ENCODE measurements around the gene SCUBE2. TPM values are rescaled to one million over a fixed set of nuclear protein-coding genes. Genes with fewer than 3 reads are reported as not detected.
A peak's percentile ranks its signal among the peaks of the same experiment; 100 is the strongest.

The SCUBE2 gene
- total RNA-seq, 1 donor from 2014 or later, result 0.73 TPM

DNA sequence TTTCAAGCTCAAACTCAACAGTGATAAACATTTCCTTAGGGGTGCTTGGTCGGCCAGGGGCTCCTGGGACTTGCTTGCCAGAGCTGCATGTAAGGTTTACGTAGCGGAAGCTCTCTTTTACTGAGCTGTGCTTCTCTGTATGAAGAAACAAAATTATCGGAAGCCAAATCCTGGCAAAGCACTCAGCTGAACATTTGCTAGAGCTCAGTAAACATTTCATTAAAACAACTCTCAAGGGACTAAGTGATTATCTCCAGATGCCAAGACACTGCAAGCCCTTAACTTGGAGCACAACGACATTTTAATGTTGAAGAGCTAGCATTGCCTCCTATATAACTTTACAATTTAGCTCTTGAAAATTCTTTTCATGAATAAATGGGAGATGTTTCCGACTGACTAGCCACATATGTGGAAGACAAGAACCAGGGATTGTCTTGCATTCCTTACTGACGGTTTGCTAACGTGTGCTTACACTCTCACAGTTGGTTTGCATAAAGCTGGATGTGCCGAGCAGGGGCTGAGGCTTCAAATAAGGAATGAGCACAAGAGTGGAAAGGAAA, 43.4 kb downstream of the SCUBE2 start:
- DNase-seq (ENCODE audit: low read depth, low spot score), result no peak

DNA sequence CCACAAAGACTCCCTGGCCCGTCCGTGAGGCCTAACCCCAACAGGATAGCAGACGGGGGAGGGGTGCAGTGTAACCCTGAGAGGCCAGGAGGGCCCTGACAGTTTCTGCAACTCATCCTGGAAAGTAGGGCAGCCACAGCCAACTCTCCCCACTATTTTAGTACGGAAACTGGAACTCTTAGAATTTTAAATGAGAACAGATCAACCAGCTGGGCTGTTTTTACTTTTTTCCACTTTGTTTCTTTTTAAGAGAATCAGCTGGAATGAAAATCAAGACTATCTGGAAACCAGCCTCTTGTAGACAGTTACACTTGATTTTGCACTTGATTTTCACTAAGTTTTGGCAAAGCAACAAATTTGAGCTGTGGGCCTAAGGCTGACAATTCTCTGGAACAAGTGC, 44.9 kb downstream of the SCUBE2 start:
- DNase-seq (ENCODE audit: low read depth, low spot score), result no peak

DNA sequence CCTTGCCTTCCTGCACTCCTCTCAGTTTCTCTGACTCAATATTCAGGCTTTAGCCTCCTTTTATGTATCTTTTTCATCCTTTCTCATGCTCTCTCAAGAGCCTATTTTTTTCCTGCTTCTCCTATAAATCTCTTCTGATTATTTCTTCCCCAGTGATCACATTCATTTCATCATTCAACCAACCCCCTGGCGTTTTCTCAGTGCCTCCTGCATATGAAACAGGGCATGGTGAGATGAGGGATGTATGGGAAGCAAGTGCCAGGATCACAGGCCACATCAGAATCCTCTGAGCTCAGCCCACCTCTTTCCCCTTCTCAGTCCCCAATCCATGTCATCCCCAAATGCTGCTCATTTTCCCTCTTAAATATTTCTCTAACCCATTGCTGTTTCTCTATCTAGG, 48.9 kb downstream of the SCUBE2 start:
- DNase-seq (ENCODE audit: low read depth, low spot score), result no peak

DNA sequence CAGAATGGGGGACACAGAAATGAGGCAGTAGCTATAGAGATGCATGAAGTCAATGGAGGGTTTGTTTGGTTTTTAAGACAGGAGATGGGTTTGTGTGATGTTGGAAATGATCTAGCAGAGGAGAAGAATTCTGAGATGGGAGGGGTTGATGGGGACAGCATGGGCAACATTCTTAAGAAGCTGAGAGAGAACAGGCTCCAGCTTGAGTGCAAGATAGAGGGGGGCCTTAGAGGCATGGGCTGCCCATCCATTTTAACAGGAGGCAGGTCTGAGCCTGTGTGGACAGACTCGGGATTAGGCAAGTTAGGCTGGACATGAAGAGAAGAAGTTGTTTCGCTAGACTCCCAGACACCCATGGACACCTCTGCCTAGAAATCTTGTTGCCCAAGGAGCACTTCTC, 49.7 kb downstream of the SCUBE2 start:
- no peak for DNase-seq (ENCODE audit: low read depth, low spot score)

DNA sequence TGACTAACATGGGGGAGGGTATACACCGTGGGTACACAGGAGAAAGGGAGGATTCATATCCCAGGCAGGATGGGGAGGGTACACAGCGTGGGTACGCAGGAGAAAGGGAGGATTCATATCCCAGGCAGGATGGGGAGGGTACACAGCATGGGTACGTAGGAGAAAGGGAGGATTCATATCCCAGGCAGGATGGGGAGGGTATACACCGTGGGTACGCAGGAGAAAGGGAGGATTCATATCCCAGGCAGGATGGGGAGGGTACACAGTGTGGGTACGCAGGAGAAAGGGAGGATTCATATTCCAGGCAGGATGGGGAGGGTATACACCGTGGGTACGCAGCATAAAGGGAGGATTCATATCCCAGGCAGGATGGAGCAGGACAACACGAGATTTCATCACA, 51.0 kb downstream of the SCUBE2 start:
- DNase-seq (ENCODE audit: low read depth, low spot score), result no peak

DNA sequence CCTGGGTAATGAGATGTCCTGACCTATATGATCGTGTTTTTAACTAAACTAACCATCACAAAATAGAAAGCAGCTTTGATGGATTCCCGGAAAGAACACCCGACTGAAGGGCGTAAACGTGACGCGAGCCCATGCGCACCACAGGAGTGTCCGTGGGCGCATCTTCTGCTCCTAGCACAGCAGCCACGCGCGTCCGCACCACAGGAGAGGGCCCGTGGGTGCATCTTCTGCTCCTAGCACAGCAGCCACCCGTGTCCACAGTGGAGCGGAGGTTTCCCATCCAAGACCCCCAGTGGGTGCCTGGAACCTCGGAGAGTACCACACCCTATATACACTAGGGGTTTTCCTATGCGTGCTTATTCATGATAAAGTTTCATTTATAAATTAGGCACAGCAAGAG, 51.5 kb downstream of the SCUBE2 start:
- DNase-seq (ENCODE audit: low read depth, low spot score), result no peak

DNA sequence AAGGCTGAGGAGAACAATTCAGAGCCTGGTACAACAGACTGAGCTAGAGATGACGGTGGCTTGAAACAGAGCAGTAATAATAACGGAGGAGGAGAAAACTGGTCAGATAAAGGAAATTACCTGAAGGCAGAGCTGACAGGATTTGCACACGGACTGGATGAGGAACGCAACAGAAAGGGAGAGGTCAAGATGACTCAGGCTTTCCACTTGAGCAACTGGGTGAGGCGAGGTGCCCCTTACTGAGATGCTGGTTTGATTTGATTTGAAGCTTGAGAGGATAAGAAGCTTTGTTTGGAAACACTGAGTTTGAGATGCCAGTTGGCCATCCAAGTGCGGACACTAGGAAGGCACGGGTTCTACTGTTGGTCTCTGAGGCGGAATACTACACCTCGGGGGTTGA, 52.2 kb downstream of the SCUBE2 start:
- no peak for DNase-seq (ENCODE audit: low read depth, low spot score)

DNA sequence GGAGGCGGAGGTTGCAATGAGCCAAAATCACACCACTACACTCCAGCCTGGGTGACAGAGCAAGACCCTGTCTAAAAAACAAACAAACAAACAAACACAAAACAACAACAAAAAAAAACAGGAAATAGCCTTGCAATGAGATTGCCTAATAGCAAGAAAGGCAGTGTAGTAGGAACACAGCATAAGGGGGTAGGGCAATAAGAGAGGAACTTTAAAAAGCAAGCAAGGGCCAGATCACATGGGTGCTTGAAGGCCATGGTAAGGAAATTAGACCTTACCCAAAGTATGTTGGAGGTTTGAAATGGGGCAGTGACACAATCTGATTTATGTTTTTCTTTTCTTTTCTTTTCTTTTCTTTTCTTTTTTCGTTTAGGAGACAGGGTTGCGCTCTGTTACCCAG, 52.9 kb downstream of the SCUBE2 start:
- DNase-seq (ENCODE audit: low read depth, low spot score), result no peak

DNA sequence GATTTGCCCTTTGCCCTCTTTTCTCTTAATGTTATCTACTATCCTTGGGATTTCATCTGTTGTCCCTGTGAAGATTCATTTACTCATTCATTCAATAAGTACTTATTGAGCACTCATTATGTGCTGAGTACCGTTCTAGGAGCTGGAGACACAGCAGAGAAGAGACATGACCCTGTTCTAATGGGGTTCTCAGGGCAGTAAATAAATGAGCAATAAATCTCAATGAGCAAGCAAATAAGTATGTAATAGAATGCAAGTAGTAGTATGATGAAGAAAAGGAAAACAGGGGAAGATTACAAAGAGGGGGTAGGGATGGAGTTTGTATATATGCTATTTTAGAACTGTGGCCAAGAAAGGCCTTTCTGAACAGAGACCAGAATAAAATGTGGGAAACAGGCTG, 53.4 kb downstream of the SCUBE2 start:
- DNase-seq (ENCODE audit: low read depth, low spot score), result no peak

DNA sequence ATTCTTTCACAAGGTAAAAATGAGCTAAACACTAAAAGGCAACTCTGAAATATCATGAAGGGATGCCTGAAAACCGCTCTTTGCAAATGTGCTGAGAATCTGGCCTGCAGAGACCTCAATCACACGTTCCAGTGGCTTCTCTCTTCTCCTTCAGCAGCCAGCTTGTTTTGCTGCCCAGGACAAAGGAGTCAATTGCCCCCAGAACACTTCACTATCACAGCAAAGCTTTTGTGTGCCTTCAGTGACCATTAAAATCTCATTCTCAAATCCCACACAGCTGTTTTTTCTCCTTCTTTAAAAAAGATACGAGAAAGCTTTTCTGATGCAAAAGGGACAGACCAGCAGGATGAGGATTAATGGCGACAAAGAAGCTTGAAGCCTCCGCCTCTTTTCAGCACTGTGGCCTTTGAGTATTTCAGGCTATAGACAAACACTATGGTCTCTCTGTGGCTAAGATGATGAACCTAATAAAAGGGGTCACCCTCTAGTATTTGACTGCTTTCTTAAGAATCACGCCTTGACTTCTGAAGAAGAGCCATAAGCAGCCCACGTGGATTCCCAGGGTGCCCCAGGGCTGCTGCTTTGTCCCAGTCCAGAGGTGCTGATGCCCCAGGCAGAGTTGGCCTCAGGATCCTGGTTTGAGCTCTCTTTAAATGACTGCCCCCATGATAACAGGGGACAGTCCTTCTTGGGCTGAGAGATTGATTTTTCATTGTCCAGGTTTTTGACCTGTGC, 54.2 kb downstream of the SCUBE2 start:
- no peak for DNase-seq (ENCODE audit: low read depth, low spot score)

DNA sequence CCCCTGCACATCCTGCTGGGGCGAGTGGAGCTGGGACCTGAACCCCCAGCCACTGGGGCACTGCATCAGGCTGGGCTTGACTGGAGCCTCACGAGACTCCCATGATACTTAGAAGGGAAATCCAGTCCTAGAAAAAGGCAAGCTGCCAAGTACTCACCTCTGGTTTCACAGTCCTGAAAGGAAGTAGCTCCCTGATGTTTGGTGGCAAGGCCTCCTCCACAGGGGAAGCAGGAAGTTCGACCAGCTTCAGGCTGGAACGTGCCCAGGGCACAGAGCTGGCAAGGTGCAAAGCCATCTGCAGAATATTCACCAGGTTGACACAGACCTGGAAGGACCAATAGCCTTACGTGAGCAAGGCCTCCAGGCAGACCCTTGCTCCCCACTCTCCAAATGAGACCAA, 60.8 kb downstream of the SCUBE2 start:
- DNase-seq (ENCODE audit: low read depth, low spot score), result no peak

DNA sequence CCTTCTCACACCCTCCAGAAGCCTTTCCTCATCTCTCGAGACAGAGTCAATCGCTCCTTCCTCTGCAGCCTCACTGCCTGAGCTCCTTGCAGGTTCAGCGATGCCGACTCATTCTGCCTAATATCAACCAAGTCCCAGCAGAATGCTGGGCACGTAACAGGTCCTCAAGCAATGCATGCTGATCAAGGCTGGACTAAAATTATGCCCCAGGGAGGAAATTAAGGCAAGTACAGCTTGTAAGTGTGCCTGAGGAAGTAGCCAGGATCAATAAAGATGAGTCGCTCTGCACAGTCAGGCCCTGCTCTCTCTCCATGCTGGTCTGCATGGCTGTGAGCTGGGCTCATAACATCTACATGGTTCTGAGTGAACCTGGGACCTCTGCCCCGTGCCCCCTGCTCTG, 62.0 kb downstream of the SCUBE2 start:
- no peak for DNase-seq (ENCODE audit: low read depth, low spot score)

DNA sequence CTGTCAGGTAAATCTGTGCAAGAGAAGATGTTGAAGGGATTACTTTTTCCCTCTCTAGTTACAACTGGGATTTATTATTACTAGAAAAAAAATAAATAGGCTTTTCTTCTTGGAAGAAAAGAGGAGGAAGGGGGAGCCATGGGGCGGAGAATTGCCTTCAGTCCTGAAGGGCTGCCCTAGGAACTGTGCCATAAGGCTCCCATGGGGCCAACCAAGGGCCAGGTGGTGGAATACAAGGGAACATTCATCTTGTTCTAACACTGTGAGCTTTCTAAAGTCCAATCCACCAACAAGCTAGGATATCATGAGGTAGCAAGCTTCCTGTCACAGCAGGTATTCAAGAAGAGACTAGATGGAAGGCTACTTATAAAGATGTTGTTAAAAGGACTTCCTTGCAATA, 62.8 kb downstream of the SCUBE2 start:
- no peak for DNase-seq (ENCODE audit: low read depth, low spot score)

DNA sequence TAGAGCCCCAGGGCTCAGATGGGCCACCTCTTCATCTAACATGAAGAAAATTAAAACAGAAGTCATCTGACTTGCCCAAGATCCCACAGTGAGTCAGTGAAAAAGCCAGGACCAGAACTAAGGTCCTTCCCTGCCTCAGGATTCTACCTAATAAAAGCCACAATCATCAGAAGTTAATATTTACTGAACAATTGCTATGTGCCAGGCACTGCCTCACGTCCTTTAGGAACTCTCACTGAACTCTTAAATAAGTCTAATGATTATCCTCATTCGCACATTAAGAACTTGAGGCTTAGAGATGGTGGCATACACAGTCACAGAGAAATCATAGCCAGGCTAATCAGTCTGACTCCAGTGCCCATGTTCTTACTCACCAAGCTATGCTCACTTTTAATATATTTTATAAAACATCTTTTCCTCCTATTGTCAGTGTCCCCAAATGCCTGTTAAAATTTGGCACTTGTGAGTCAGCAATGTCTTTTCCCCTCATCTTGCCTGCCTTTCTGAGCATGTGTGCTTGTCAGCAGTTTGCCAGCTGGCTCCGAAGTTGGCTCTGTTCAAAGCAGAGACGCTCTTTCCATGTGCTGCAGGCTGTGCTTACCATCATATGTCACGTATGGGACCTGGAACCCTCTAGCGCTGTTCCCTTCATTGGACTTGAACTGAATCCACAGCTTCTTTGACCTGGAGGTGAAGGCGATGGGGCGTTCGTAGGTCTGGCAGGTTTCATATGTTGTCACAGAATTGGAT, 66.1 kb downstream of the SCUBE2 start:
- no peak for DNase-seq (ENCODE audit: low read depth, low spot score)

DNA sequence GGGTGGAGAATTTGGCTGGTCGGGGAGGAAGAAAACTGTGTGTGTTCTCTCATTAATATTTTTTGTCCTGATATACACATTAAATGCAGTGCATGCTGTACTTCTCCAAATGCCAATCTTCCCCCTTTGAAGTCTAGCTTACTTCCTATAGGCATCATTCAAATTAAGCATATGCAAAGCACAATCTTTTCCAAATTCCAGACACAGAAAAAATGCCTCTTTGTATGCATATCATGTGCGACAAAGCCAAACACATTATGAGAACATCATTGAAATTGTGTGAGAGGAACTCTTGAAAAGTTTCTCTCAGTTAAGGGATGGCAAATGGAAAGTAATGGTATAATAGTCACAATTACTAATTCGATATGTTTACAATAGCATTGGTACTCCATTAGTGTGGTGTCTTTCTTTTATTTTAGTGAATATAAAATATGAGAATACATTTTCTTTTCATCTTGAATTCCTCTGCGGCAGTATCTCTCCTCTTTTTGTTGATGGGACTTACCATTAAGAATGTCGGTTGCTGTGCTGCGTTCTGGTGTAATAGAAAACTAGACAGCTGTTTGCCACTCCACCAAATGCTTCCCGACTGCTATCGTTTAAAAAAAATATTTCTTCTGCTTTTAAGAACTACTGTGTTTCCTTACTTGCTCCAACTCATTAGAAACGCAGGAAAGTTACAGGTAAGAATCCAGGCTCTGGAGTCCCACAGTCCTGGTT, 68.3 kb downstream of the SCUBE2 start:
- no peak for DNase-seq (ENCODE audit: low read depth, low spot score)

DNA sequence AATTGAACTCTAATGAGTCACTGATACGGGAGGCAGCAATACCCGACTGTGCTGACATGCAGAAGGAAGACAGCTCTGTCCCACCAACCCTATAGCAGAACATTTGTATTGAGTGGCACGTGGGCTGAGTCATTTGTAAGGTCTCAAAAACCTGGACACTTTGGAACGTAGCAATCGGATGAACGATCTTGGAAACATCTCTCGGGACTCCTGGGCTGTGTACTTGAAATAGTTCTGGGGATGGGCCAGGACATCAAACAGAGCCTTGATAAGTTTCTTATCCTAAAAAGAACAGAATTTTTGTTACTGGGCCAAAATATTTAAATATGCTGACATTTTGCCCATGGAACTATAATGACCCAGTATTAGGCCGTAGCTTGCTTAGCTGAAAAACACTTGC, 70.5 kb downstream of the SCUBE2 start:
- DNase-seq (ENCODE audit: low read depth, low spot score), result no peak

DNA sequence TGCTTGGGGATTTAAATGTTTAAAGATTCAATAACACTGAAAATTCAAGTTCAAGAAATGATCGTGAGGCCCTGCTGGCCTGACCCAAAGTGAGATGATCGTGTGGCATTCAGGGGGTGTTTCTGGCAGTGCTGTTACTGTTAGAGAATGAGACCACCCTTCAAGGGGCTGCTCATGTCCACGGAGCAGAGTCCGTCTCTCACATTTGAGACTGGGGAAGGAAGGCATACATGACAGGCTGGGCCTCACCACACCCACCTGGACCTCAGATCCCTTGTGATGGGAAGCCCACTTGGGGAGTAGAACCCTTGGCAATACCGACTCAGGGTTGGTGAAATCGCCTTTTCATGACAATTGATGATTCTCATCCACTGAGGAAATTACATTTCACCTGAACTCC, 71.5 kb downstream of the SCUBE2 start:
- no peak for DNase-seq (ENCODE audit: low read depth, low spot score)

DNA sequence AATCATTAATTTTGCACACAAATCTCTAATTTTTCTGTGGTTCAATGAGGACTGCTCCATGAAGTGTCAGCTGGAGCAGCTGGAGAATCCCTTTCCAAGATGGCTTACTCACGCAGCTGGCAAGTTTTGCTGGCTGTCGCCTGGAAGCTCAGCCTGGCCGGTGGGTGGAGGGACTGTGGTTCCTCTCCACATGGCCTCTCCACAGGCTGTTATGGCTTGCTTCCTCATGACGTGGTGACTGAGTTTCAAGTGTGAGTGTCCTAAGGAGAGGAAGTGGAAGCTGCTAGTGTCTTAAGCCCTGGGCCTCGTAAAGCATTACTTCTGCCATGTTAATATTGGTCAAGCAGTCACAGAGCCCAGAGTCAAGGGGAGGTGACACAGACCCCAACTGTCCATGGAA, 73.6 kb downstream of the SCUBE2 start:
- DNase-seq (ENCODE audit: low read depth, low spot score), result no peak

DNA sequence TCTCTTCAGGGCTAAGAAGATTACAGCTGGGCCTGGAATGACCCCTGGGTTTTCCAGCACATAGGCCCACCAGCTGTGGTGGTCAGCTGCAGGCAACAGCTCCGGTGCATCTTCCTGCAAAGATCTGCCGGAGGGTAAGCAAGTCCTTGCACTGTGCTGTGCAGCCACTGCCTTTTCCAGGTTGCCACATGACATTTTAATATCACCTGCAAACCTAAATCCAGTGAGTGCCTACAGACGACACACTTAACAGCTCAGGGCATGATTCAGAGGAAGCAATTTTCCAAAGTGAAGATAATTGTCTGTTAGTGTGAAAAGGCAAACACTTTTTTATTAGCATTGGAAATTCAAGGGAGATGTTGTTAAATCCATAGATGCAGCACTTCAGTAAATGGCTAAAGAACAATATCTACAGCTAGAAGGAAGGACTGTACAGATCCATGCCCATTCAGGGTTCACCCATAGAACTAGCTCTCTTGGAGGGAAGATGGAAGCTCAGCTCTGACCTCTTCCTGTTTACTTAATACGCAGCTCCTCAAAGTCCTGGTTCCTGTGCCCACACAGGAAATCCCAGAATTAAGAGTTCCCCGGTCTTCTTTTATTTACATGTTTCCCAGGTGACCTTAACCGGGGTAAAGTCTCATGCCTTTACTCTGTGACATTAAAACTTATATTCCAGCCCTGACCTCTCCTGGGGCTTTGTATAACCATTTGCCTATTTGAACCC, 74.3 kb downstream of the SCUBE2 start:
- no peak for DNase-seq (ENCODE audit: low read depth, low spot score)

DNA sequence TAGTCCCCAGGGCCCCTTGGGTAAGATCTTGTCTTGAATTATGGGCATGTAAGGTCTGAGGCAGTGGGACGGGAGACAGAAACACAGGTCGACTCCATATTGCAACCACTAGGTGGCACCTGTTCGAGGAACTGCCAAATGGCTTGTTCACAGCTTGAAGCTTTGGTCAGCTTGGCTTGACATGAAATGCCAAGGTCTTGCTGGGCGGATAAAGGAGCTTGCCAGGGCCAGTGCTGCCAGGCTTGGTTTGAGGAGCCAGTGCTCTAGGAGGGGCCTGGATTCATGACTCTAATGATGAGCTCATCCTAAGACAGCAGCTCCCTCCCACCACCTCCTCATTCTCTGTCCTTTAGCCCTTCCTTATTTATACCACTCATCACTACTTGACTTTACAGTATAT, 75.7 kb downstream of the SCUBE2 start:
- DNase-seq (ENCODE audit: low read depth, low spot score), result peak; percentile 63

DNA sequence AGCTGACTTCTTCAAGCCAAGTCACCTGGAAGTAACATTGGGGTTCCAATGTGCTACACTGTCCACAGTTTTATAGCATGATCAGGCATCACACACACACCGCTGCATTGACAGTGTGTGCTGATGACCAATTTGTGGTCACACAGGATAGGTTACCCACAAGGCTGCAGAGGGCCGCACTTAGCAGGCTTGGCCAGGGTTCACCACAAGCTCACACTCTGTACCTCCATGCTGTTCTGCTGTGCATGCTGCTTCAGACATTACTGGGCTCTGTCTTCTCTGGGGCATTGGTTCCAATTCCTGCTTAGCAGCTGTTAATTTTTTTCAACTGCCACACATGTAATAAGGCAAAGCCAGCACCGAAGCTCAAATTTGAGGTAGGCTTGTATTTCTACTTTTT, 76.6 kb downstream of the SCUBE2 start:
- DNase-seq (ENCODE audit: low read depth, low spot score), result no peak

DNA sequence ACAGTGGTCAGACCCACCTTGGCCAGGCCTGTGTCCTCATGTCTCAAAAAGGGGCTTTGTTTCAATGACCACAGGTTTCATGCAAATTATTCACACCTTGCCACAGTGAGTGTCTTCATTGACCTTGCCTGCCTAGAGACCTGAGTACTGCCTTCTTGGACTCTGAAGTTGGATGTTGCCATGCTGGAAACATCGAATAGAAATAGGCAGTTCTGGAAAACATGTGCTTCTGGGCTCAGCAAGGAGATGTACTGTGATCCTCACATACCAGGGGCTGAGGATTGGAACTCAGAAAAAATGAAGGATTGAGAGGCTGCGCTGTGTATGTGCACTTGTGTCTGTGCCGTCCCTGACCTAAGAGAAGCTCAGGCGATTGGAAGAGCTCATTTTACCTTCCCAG, 78.0 kb downstream of the SCUBE2 start:
- no peak for DNase-seq (ENCODE audit: low read depth, low spot score)
